Fibroblast of mammary gland (primary cell): Measurements from ENCODE around the gene TLE4.
A peak's percentile ranks its signal among the peaks of the same experiment; 100 is the strongest.

Experiments
- DNase-seq: peaks from one replicate; pipeline ENCODE4 v3.0.0-alpha.2; 2010; ENCODE audit warnings: low read depth
- H3K4me3 ChIP-seq: 2 replicates; pipeline ENCODE4 v1.5.1; 2011; ENCODE audit warnings: low read depth, mild to moderate bottlenecking, low read length, moderate library complexity; ENCODE audit not compliant: control insufficient read depth
- CTCF ChIP-seq: conservative IDR thresholded peaks from 2 replicates; pipeline ENCODE4 v1.5.1; 2011; ENCODE audit warnings: low read depth, low read length, inconsistent platforms; ENCODE audit not compliant: control insufficient read depth, insufficient read depth

Gene TLE4

GRCh38 chr9:79667817-79668436, 96.2 kb downstream of the TLE4 start:
- no peak for TF ChIP-seq CTCF
- no peak for DNase-seq
- no peak overlapping the region for H3K4me3 ChIP-seq

- no peak for TF ChIP-seq CTCF
- H3K4me3 ChIP-seq = no peak overlapping the region
- DNase-seq = no peak
Measured at GRCh38 chr9:79668956-79669355, 97.2 kb downstream of the TLE4 start.

DNA sequence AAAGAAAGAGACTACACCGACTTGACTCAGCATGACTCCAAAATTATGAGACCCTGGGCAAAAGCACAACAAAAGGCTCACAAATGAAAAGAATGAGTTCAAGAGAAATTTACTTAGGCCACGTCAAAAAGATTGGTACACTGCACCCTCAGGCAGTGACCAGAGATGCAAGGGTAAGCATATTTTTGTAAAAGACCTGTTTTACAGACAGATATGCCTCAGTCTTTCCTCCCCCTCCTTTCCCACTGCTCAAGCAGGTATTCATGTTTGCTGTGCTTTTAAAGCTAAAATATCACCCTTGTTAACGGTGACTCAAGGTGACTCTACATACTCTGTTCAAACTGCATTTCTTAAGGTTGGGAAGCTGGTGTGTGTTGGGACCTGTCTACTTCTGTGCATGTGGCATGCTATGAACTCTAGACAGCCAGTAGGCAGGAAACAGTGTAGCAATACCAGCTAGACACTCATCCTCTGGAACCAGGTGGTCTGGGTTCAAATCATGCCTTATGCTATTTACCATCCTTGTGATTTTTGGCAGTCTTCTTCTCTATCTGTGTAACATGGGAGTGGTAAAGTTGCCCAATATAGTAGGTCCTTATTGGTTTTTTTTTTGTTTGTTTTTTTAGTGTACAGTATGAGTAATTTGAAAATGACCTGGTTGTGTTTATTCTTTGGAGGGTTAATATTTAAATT, 98.7 kb downstream of the TLE4 start:
- H3K4me3 ChIP-seq = no peak overlapping the region
- DNase-seq = peak; percentile 40
- no peak for TF ChIP-seq CTCF

DNA sequence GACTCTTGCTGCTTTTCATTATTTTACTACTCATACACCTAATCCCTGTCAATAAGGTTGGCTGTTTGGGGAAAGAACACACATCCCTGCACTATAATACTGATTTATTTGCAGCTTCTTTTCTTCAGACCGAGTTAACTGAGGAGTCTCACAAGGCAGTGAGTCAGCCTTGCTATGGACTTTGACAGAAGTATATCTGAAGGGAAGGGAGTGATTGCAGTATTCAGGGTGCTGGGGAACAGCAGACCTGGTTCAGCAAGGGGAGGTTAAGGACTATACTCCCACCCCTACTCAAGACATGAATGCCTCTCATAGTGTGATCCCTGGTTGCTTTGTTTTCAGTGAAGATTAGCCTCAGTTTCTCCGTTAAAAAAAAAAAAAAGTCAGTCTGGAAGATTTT, 99.8 kb downstream of the TLE4 start:
- no peak for DNase-seq
- no peak for TF ChIP-seq CTCF
- H3K4me3 ChIP-seq = no peak overlapping the region

GRCh38 chr9:79672236-79672635, 100.5 kb downstream of the TLE4 start:
- DNase-seq = no peak
- no peak overlapping the region for H3K4me3 ChIP-seq
- no peak for TF ChIP-seq CTCF

DNA sequence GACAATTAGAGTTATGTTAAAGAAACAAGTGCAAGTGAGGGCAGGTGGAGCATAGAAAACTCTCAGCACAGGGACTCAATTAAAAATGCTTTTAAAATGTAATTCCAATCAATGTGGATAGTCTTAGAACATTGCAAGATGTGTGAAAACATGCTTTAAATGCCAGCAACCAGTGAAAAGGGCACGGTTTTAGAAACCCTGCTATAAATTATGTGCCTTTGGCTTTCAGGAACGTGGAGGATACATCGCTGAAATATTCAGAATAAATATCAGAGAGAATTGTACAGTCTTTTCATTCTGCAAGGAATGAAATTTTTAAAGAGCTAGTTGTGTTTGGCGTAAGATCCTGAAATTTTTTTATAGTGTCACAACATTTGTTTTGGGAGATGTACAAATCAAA, 101.1 kb downstream of the TLE4 start:
- TF ChIP-seq CTCF = no peak
- DNase-seq = no peak
- no peak overlapping the region for H3K4me3 ChIP-seq

- TF ChIP-seq CTCF = no peak
- DNase-seq = no peak
- no peak overlapping the region for H3K4me3 ChIP-seq
Measured at GRCh38 chr9:79673614-79674013, 101.8 kb downstream of the TLE4 start.
